A673 (cell line): ENCODE measurements around the gene PLXND1. TPM values are rescaled to one million over a fixed set of nuclear protein-coding genes. Genes with fewer than 3 reads are reported as not detected.

Experiments
- BruUV-seq: library from RNA; stranded (reverse); fragments of 400-500 nt; replicated peaks from 2 replicates; lab custom pipeline; 2021; lab: Mats Ljungman, UMichigan
- CTCF ChIA-PET: fragments of 300-600 bp; sonication (Branson Sonifier 250); formaldehyde crosslinking; loops from one replicate; lab custom pipeline; 2022; ENCODE audit warnings: antibody characterized with exemption; lab: Charles Lee
- POLR2A ChIA-PET: fragments of 300-600 bp; sonication (Branson Sonifier 250); formaldehyde crosslinking; loops from one replicate; lab custom pipeline; 2022; ENCODE audit warnings: antibody characterized with exemption; ENCODE audit not compliant: low non-redundant PET; lab: Charles Lee
- DNase-seq: peaks from one replicate; pipeline ENCODE4 v3.0.0-alpha.2; 2015; ENCODE audit warnings: low spot score
- H3K27ac ChIP-seq: fragments of 200-600 bp; sonication (generic); 2 replicates; pipeline ENCODE4 v1.5.1; 2016; ENCODE audit warnings: mixed run types, low read depth, mild to moderate bottlenecking, mixed read lengths, antibody characterized with exemption, low read length; ENCODE audit not compliant: poor library complexity, severe bottlenecking
- H3K27me3 ChIP-seq: fragments of 200-600 bp; sonication (generic); replicated peaks from 2 replicates; pipeline ENCODE4 v1.6.1; 2017; ENCODE audit warnings: mixed run types, low read depth, mild to moderate bottlenecking, mixed read lengths, antibody characterized with exemption, low read length; ENCODE audit not compliant: insufficient read depth, poor library complexity
- H3K36me3 ChIP-seq: fragments of 200-600 bp; sonication (generic); 2 replicates; pipeline ENCODE4 v1.6.1; 2016; ENCODE audit warnings: mixed run types, mild to moderate bottlenecking, mixed read lengths, antibody characterized with exemption, low read length; ENCODE audit not compliant: insufficient read depth, poor library complexity, severe bottlenecking
- H3K4me1 ChIP-seq: fragments of 200-600 bp; sonication (generic); 2 replicates; pipeline ENCODE4 v1.6.1; 2017; ENCODE audit warnings: mixed run types, mild to moderate bottlenecking, mixed read lengths, antibody characterized with exemption, low read length; ENCODE audit not compliant: insufficient read depth, poor library complexity, severe bottlenecking
- H3K4me3 ChIP-seq: fragments of 200-600 bp; sonication (generic); 2 replicates; pipeline ENCODE4 v1.5.1; 2016; ENCODE audit warnings: low read depth, mixed run types, mild to moderate bottlenecking, mixed read lengths, low read length; ENCODE audit not compliant: poor library complexity, severe bottlenecking
- H3K9me3 ChIP-seq: fragments of 200-600 bp; sonication (generic); 2 replicates; pipeline ENCODE4 v1.6.1; 2016; ENCODE audit warnings: mixed run types, low read depth, mild to moderate bottlenecking, mixed read lengths, antibody characterized with exemption, low read length; ENCODE audit not compliant: poor library complexity, severe bottlenecking
- EZH2 ChIP-seq: fragments of 200-600 bp; sonication (generic); IDR thresholded peaks from 2 replicates; pipeline ENCODE4 v1.6.1; 2017; ENCODE audit warnings: borderline replicate concordance, low read depth, mild to moderate bottlenecking, mixed read lengths, antibody characterized with exemption, low read length; ENCODE audit not compliant: poor library complexity, severe bottlenecking
- intact Hi-C: fragments of 100-400 bp; cut with micrococcal nuclease; formaldehyde crosslinking; loops from one replicate; pipeline ENCODE4 v1.10.0; 2022; ENCODE audit not compliant: unreplicated experiment
- total RNA-seq: library from RNA; stranded (reverse); gene quantifications from 2 replicates; pipeline ENCODE4 v1.2.3, GENCODE V29; 2021
- TF ChIP-seq, protein P1 (sequence below): fragments of 300-800, 200-600 bp; sonication (generic); conservative IDR thresholded peaks from 2 replicates; pipeline ENCODE4 v1.5.1; 2017; ENCODE audit warnings: low read depth, mild to moderate bottlenecking, antibody characterized with exemption, low read length, moderate library complexity, mixed read lengths

PLXND1 gene
- total RNA-seq, 1 experiment from 2014 or later = 31.5 TPM

DNA sequence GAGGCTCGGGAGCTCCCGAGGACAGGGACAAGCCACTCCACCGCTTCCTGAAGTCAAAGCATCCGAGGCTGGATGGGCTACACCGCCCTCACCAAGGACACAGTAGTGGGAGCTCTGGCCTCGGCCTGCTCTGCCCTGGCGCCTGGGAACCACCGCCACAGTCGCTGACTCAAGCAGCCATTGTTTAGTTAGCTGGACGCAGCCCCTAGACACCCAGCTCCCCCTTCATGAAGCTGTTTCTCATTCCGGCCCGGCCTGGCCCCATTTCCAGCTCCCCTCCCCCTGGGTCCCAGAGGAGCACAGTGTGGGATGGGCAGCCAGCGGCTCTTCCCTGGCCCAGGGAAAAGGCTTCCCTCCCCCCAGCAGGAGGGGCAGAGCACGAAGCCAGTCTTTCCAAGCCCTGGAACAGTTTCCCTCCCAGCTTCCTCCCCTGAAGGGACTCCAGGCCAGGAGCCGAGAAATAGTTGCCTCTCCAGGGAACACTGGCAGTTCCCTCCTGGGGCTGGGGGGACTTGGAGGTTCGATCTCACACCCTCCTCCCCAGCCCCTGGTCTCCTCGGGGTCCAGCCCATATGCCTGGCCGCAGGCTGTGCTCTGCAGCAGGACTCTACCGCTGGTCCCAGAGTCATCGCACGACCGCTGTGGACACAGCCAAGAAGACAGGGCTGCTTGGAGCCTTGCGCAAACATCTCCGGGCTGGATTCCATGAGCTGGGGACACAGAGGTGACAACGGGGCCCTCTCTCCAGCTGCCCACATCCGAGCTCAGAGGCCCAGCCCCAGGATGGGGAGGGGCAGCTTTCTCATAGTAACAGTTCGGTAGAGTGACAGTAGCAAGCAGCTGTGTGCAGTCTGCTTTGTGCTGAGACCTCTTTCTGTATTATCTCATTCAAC lies 10.0 kb downstream of the PLXND1 start:
- Histone ChIP-seq H3K9me3 (no peaks in the 10 kb centered on the region), H3K27ac (no peak overlapping the region), H3K4me1 (peaks cover 20% of the 10 kb centered on the region), H3K4me3 (no peak overlapping the region), H3K36me3 (no peaks in the 10 kb centered on the region), H3K27me3 (no peaks in the 10 kb centered on the region)
- TF ChIP-seq, protein P1, sequence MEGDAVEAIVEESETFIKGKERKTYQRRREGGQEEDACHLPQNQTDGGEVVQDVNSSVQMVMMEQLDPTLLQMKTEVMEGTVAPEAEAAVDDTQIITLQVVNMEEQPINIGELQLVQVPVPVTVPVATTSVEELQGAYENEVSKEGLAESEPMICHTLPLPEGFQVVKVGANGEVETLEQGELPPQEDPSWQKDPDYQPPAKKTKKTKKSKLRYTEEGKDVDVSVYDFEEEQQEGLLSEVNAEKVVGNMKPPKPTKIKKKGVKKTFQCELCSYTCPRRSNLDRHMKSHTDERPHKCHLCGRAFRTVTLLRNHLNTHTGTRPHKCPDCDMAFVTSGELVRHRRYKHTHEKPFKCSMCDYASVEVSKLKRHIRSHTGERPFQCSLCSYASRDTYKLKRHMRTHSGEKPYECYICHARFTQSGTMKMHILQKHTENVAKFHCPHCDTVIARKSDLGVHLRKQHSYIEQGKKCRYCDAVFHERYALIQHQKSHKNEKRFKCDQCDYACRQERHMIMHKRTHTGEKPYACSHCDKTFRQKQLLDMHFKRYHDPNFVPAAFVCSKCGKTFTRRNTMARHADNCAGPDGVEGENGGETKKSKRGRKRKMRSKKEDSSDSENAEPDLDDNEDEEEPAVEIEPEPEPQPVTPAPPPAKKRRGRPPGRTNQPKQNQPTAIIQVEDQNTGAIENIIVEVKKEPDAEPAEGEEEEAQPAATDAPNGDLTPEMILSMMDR = no peak
- no peak for TF ChIP-seq EZH2
- no peak for DNase-seq
- intact Hi-C loops = no loop called here
- CTCF ChIA-PET = no interaction called here
- no TSS peak for BruUV-seq
- POLR2A ChIA-PET = no interaction called here

DNA sequence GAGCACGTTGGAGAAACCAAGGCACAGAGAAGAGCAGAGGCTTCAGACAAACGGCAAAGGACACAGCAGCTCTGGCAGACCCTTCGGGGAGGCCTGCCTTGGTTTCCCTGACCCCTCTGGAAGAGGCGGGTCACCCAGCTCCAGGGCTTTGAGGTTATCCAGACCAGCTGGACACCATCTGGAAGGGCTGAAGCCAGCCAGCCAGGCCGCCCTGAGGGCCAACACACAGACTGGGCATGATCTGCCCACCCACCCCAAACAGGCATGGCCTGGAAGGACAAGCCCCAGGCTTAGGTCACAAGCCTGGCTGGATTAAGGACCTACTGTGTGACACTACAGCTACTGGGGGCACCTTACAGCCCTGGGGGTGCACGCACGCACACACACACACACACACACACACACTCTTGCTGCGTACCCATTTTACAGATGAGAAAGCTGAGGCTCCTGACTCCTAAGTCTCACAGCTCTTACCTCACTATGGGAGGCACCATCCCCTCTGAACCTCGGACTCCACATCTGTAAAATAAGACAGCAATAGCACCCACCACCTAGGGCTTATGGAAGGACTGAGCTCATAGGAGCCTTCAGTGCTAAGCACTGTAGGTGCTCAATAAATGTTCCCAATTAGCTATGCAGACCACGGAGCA lies 10.8 kb downstream of the PLXND1 start:
- Histone ChIP-seq H3K36me3 (no peaks in the 10 kb centered on the region), H3K4me3 (no peak overlapping the region), H3K27me3 (no peaks in the 10 kb centered on the region), H3K27ac (no peak overlapping the region), H3K9me3 (no peaks in the 10 kb centered on the region), H3K4me1 (peaks cover 20% of the 10 kb centered on the region)
- no peak for TF ChIP-seq EZH2
- TF ChIP-seq, protein P1 = no peak
- CTCF ChIA-PET = no interaction called here
- intact Hi-C loops = no loop called here
- no peak for DNase-seq
- BruUV-seq = no TSS peak
- POLR2A ChIA-PET = no interaction called here

DNA sequence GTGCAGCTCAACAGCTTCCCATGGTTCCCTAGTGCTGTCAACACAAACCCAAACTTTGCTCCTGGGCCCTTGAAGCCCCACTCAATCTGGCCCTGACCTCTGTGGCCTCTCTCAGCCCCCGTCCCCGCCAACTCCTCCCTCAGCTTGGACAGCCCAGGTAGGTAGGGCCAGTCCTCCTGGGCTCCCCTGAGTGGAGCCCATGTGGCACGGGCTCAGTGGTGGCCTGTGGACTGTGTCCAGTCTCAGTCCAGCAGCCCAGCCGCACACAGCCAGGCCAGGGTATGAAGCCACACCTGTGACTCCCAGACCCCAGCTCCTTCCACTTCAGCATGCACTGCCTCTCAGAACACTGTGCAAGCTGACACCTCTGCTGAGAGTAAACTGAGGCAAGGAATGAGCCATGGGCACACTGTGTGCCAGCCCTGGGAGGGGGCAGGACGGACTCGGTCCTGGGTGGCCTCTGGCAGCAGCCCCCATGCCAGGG lies 11.5 kb downstream of the PLXND1 start:
- CTCF ChIA-PET = no interaction called here
- H3K27ac ChIP-seq = no peak overlapping the region

More for the DNA sequence above, 11.5 kb downstream of the PLXND1 start:
- intact Hi-C loops = no loop called here
- no peaks in the 10 kb centered on the region for H3K27me3 ChIP-seq
- no peaks in the 10 kb centered on the region for H3K9me3 ChIP-seq
- POLR2A ChIA-PET = no interaction called here
- no peak overlapping the region for H3K4me3 ChIP-seq
- no TSS peak for BruUV-seq
- TF ChIP-seq, protein P1 = no peak
- TF ChIP-seq EZH2 = no peak
- peaks cover 20% of the 10 kb centered on the region for H3K4me1 ChIP-seq
- no peak for DNase-seq
- H3K36me3 ChIP-seq = no peaks in the 10 kb centered on the region
